ENCODE data around the gene TRNP1. TPM values are rescaled to one million over a fixed set of nuclear protein-coding genes. Genes with fewer than 3 reads are reported as not detected.
A peak's percentile ranks its signal among the peaks of the same experiment; 100 is the strongest.

TRNP1 gene
- total RNA-seq, 1 donor from 2014 or later: 5.4 TPM

DNA sequence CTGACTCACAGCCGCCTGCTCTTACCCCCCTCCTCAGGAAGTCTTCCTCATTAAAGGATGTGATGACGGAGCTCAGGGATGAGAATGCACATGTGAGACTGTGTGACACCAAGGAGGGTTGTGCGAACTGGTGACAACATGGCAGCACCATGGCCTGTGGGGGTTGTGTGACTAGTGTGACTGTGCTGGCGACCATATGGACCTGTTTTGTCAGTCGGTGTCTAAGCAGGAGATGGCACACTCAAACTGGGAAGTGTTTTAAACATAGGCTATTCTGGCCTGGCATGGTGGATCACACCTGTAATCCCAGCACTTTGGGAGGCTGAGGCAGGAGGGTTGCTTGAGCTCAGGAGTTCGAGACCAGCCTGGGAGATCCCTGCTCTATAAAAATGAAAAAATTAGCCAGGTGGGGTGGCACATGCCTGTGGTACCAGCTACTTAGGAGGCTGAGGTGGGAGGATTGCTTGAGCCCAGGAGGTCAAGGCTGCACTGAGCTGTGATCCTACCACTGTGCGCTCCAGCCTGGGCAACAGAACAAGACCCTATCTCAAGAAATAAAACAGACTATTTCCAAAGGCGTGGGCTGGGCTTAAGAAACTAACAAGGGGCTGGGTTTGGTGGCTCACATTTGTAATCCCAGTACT lies 7.4 kb downstream of the TRNP1 start:
- no peak for DNase-seq (ENCODE audit: low read depth)

- DNase-seq (ENCODE audit: low read depth): no peak
Observed at GRCh38 chr1:27001570-27002360, 8.3 kb downstream of the TRNP1 start.

DNA sequence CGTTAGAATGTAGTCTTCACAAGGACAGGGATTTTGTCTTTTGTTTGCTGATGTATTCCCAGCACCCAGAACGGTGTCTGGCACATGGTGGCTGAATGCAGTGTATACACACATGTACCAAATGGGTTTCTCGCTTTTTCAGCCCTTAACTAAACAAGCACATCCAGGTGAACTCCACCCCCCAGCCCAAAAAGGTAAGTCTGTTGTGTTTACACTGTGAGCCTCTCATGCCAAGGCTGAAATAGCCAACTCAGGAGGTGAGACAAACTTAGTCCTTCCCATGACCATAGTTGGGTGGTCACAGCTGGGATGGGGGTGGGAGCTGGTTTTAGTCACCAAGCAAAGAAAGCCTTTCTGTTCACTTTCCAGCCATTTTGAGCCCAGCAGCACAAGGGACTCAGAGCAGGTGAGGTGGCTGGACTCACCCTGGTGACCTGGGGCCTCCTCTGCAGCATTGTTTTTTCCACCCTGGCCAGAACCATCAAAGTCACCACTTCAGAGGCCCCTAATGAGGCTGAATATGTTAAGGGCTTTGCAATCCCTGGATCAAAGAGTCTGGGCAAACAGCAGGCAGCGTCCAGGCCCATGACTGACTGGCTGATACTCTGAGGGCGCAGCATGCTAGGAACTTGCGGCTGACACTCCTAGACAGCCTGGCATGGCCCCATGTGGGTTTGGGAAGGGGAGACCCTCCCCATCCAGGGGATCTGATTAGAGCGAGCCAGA lies 10.4 kb downstream of the TRNP1 start:
- no peak for DNase-seq (ENCODE audit: low read depth)

DNA sequence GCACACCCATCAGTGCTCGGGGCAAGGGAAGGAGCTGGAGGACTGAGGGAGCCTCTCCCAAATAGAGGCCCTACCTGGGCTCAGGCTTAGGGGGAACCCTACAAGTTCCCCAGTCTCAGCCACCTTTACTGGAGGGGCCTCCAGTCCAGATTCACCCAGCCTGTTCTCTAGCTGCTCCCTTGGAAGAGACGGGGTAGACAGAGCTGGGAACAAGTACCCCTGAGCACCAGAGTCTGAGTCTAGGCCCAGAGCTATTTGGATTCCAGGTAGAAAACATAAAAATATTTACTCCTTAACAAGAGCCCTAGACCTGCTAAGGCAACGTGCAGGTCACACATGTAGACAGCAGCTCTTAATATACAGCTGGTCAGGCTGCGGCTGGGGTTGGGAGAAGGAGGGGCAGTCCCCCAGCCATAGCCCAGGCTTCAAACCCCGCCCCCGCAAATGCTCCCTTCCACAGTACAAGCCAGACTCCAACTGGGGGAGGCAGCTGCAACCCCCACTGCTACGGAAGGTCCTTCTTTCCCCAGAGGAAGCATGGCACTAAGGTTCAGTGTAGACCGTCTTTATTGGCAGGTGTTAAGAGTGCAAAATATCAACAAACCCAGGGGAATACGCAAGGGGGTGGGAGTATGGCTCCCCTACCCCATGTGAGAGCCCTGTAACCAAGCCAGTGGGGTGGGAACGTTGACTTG lies 11.1 kb downstream of the TRNP1 start:
- no peak for DNase-seq (ENCODE audit: low read depth)

DNA sequence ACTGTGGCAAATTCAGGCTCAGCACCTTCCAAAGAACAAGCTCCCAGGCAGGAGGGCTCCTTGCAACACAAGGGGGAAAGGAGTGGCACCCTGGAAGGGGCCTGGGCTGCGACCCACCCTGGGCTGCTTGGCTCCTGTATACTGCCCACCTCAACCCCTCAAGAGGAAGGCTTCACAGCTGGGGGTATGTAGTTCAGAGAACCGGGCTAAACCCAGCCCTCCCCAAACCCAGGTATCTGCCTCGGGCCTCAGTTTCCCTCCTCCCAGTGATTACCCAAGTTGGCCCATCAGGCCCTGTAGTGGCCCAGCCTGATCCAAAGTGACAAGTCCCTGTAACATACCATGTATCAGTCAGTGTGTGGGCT lies 11.7 kb downstream of the TRNP1 start:
- no peak for DNase-seq (ENCODE audit: low read depth)

DNA sequence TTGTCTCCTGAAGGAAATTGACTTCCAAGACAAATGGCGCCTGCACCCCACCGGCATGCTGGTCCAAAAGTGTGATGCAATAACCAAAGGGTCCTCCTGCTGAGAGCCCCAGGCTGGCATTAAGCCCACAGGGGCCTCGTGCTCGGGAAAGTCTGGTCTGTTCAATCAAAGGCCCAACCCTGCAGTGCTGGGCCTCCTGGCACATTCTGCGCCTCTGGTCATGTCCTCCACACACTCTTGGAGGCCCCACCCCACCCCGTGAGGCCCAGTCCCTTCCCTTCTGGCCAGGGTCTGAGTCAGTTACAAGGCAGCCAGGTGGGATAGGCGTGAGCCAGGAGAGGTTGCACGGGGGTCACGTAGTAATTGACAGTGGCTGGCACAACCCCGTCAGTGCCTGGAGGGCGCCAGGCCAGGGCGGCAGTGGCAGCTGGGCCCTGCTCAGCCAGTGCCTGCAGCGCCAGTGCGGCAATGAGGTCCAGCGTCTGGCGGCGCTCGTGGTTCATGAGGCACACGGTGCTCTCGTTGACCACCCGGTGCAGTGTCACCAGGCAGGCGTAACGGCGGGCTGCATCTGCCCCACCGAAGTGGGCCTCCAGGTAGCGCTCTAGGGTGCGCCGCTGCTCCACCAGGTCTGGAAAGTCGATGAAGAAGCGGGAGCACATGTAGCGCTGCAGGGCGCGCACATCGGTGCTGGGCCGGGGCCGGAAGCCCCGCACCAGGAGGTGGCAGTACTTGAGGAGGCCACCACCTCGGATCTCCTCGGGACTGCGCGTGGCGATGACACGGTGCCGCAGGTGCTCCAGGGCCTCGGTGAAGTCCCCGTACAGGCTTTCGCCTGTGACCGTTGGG lies 12.4 kb downstream of the TRNP1 start:
- DNase-seq (ENCODE audit: low read depth): no peak

- DNase-seq (ENCODE audit: low read depth): no peak
Observed at GRCh38 chr1:27006683-27007082, 13.2 kb downstream of the TRNP1 start.

- DNase-seq (ENCODE audit: low read depth): no peak
Observed at GRCh38 chr1:27007909-27008582, 14.6 kb downstream of the TRNP1 start.

DNA sequence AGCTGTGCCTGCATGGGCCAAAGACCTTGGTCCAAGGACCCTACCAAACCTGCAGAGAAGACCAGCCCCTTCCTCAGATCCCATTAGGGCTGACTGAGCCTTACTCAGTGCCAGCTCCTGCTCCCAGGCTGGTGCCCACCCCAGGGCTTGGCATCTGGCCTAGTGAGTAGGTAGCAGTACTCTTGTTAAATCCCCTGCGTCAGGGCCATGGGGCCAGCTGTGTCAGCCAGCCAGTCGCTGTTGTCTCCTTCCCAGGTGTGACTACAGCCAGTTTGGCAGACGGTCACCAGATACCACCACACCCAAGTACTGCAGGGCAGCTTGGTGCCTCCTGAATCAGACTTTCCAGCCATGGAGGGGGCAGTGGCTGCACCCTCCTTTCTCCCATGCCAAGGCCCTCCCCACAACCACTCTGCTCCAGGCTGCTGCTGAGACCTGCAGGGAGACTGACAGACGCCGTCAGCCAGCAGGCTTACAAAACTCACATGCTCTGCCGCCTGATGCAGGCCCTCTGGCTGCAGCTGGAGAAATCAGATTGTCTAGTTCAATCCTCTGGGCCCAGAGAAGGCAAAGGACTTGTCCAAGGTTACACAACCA lies 16.2 kb downstream of the TRNP1 start:
- no peak for DNase-seq (ENCODE audit: low read depth)

- no peak for DNase-seq (ENCODE audit: low read depth)
Observed at GRCh38 chr1:27010226-27010994, 16.9 kb downstream of the TRNP1 start.

DNA sequence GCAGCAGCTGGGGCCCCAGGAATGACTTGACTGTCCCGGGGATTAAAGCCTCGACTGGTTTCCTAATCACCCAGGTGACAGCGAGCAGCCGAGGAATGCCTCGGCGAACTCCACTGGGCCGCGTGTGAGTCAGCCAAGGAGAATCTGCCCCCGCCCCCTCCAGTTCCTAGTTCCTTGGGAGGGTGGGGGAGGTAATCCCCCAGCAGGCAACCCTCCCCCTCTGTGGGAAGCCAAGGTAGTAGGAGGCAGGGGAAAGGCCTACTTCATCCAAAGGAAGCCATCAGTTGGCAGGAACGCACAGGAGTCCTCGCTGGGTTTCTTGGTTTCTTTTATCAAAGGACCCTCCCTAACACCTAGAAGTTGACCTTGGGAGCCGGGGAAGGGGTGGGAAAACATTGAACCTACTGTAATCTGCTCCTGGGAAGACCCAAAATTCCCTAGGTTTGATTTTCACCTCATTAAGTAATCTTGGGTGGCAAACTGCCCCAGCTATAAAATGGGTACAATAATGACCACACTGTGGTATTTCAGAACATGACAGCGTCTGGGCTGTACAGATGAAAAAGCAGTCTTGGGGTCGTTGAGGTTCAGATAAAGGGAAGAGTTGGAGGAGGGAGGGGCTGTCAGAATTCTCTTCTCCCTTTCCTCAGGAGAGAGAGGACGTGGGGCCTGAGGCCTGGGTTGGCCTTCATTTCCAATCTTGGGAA lies 17.7 kb downstream of the TRNP1 start:
- peak; percentile 62 for DNase-seq (ENCODE audit: low read depth)

- DNase-seq (ENCODE audit: low read depth): no peak
Observed at GRCh38 chr1:27011976-27012563, 18.6 kb downstream of the TRNP1 start.

GRCh38 chr1:27015260-27015659 lies 21.8 kb downstream of the TRNP1 start:
- DNase-seq (ENCODE audit: low read depth): no peak

GRCh38 chr1:27016376-27016775 lies 22.9 kb downstream of the TRNP1 start:
- DNase-seq (ENCODE audit: low read depth): no peak

- DNase-seq (ENCODE audit: low read depth): no peak
Observed at GRCh38 chr1:27017207-27017606, 23.7 kb downstream of the TRNP1 start.

DNA sequence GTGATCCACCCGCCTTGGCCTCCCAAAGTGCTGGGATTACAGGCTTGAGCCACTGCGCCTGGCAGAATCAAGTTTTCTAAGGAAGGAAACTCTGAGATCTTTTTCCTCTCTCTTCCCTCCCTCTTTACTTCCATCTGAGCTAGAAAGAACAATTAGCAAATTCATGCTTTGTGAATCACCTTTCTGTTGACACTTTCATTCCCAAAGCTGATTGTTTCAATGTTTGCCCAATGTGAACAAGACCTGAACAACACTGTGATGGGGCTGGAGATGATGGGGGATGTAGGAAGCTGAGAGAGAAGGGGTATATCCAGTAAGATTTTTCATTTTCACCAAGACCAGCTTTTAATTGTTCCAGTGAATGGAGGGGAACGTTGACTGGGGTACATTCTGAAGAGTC lies 24.8 kb downstream of the TRNP1 start:
- no peak for DNase-seq (ENCODE audit: low read depth)

DNA sequence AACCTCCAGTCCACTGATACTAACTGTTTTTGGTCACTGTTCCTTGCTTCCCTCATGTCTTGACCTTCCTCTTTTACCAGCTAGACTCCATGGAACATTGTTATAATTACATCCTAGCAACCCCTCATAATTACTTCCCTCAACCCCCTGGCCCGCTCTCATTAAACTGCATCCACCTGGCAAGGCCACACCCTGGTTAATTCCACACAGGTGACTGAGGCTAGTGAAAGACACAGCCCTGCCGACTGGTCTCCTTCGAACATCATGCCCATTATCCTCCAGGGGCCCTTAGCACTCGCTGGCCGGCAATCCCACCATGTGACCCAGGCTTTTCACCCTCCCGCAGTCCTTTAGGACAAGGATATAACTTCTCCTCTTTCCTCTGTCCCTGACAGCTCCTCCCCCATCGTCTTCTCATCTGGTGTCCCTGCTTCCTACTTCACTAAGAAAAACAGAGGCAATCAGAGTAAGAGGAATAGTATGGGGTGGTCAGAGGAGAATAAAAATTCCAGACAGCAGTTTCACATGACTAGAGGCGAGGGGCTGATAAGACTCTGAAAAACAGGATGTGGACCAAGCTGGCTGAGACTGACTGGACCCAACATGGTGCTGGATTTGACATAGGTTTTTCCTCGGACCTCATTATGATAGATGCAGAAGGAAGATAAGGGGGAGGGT lies 28.0 kb downstream of the TRNP1 start:
- DNase-seq (ENCODE audit: low read depth): no peak
